Uterus (tissue), 4 donors: ENCODE measurements around the gene DENND1A. TPM values are rescaled to one million over a fixed set of nuclear protein-coding genes. Genes with fewer than 3 reads are reported as not detected.
"Not testable (repeated sequence)": the region's sequence is repeated elsewhere in the genome, so short reads cannot be mapped to it uniquely, and the experiment has no call there.

Source experiments
- DNase-seq, 2 donors: peaks; one replicate each; pipeline ENCODE4 v3.0.0-alpha.2; 2019 to 2020
- H3K27ac ChIP-seq, 2 donors: fragments of 200-600 bp; sonication (generic); 1 replicate in 1 of 2; 2 replicates in 1 of 2; pipeline ENCODE4 v1.5.1; 2016 to 2018
- H3K27me3 ChIP-seq, 2 donors: fragments of 200-600 bp; sonication (generic); one replicate each; pipeline ENCODE4 v1.5.1; 2018 to 2019; ENCODE audit warnings: control low read depth in 1 of 2
- H3K36me3 ChIP-seq, 2 donors: fragments of 200-600 bp; sonication (generic); one replicate each; pipeline ENCODE4 v1.5.1; 2019; ENCODE audit warnings: control low read depth in 1 of 2
- H3K4me1 ChIP-seq, 2 donors: fragments of 200-600 bp; sonication (generic); one replicate each; pipeline ENCODE4 v1.5.1; 2018 to 2019; ENCODE audit warnings: control low read depth in 1 of 2
- H3K4me3 ChIP-seq, 2 donors: fragments of 200-600 bp; sonication (generic); 1 replicate in 1 of 2; 2 replicates in 1 of 2; pipeline ENCODE4 v1.5.1; 2018 to 2019; ENCODE audit warnings: mild to moderate bottlenecking in 1 of 2
- H3K9me3 ChIP-seq, 2 donors: fragments of 200-600 bp; sonication (generic); one replicate each; pipeline ENCODE4 v1.5.1; 2019; ENCODE audit warnings: control low read depth in 1 of 2
- POLR2A ChIP-seq, 2 donors: fragments of 450-650 bp; IDR thresholded peaks; one replicate each; pipeline ENCODE4 v1.6.1; 2016; ENCODE audit warnings: antibody characterized with exemption in 2 of 2, mild to moderate bottlenecking in 1 of 2, moderate library complexity in 1 of 2
- intact Hi-C: fragments of 100-400 bp; cut with DNase I; formaldehyde crosslinking; loops from one replicate; pipeline ENCODE4 v1.15.1; 2023; ENCODE audit warnings: low total_unique reads
- total RNA-seq, 4 donors: library from RNA; depleted of rRNA in 3 of 4; stranded (reverse); fragments of >200 nt in 3 of 4; gene quantifications; one replicate each; pipeline versions ENCODE4 v1.1.0 to v1.2.4, GENCODE V29; 2014 to 2023
- TF ChIP-seq, protein P1 (sequence below), 4 experiments: fragments of 200-600 bp in 2 of 4; fragments of 450-650 bp in 2 of 4; sonication (generic) in 2 of 4; IDR thresholded peaks; one replicate each; pipeline ENCODE4 v1.5.1; 2016 to 2019; ENCODE audit warnings: antibody characterized with exemption in 4 of 4, mild to moderate bottlenecking in 2 of 4, moderate library complexity in 1 of 4
- donor health status: DM: yes; HTN: yes; CAD: no.

Gene DENND1A
- total RNA-seq, 4 donors from 2014 or later: 10.8 to 34.5 (median 22.6) TPM

DNA sequence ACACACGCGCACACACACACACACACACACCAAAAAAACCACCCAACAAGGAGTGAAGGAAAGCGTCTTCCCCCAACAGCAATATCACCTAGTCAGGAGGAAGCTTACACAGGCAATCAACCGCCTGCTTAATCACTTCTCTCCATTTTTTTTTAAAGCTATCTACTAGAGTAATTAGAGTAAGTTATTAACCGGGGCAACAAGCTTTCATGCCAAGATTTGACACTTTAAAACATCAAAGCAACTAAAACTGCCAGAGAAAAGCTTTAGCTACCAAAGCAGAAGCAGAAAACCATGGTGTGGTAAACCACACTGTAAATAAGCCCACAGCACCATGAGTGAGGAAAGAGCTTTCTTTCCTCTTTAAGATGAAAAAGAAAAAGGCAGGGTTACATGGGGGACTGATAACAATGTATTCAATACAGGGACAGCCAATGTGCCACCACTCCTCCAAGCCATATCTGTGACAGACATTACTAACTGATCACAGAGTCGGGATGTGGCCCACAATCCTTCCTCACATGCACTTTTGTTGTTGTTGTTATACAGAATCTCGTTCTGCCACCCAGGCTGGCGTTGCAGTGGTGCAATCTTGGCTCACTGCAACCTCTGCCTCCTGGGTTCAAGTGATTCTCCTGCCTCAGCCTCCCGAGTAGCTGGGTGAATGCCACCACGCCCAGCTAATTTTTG, 291.8 kb downstream of the DENND1A start:
- Histone ChIP-seq H3K27ac (no peak overlapping the region), H3K9me3 (no peaks in the 10 kb centered on the region), H3K4me3 (no peak overlapping the region), H3K4me1 (no peaks in the 10 kb centered on the region), H3K27me3 (no peaks in the 10 kb centered on the region), H3K36me3 (no peaks in the 10 kb centered on the region)
- intact Hi-C loops: no loop called here
- no peak for DNase-seq
- TF ChIP-seq, protein P1, sequence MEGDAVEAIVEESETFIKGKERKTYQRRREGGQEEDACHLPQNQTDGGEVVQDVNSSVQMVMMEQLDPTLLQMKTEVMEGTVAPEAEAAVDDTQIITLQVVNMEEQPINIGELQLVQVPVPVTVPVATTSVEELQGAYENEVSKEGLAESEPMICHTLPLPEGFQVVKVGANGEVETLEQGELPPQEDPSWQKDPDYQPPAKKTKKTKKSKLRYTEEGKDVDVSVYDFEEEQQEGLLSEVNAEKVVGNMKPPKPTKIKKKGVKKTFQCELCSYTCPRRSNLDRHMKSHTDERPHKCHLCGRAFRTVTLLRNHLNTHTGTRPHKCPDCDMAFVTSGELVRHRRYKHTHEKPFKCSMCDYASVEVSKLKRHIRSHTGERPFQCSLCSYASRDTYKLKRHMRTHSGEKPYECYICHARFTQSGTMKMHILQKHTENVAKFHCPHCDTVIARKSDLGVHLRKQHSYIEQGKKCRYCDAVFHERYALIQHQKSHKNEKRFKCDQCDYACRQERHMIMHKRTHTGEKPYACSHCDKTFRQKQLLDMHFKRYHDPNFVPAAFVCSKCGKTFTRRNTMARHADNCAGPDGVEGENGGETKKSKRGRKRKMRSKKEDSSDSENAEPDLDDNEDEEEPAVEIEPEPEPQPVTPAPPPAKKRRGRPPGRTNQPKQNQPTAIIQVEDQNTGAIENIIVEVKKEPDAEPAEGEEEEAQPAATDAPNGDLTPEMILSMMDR (IDR thresholded peaks at IDR 0.05): no peak
- TF ChIP-seq POLR2A (IDR thresholded peaks at IDR 0.05): no peak

DNA sequence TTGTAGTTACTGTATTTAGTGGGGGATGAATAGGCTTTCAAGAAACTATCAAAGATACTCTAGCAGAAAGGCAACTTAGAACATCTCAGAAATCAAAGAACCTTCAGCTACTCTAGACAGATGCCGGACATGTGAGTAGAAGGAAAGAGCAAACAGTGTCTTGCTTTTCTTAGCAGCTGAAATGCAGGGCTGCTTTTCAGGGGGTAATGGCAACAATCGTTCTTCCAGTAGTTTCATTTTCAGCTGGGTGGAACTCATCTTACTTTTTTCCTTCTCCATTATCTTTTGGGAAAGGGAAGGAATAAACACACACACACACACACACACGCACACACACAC, 292.4 kb downstream of the DENND1A start:
- Histone ChIP-seq H3K27ac (no peak overlapping the region), H3K27me3 (no peaks in the 10 kb centered on the region), H3K9me3 (no peaks in the 10 kb centered on the region), H3K4me1 (no peaks in the 10 kb centered on the region), H3K4me3 (no peak overlapping the region), H3K36me3 (no peaks in the 10 kb centered on the region)
- no peak for DNase-seq
- TF ChIP-seq, protein P1 (IDR thresholded peaks at IDR 0.05): no peak
- intact Hi-C loops: no loop called here

DNA sequence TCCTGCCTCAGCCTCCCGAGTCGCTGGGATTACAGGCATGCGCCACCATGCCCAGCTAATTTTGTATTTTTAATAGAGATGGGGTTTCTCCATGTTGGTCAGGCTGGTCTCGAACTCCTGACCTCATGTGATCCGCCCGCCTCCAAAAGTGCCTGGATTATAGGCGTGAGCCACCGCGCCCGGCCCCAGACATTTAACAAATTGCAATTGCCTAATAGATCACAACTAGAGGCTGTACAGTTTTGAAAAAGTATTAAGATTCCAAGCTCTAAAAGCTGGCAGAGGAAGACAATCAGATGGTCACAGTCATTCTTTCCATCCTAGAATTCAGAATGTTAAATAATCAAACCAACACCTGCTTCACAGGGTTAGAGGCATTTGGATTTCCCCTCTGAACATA, 293.1 kb downstream of the DENND1A start:
- intact Hi-C loops, H3K4me3 ChIP-seq, H3K27me3 ChIP-seq, H3K27ac ChIP-seq, H3K4me1 ChIP-seq, DNase-seq, H3K9me3 ChIP-seq, H3K36me3 ChIP-seq: not testable (repeated sequence)

DNA sequence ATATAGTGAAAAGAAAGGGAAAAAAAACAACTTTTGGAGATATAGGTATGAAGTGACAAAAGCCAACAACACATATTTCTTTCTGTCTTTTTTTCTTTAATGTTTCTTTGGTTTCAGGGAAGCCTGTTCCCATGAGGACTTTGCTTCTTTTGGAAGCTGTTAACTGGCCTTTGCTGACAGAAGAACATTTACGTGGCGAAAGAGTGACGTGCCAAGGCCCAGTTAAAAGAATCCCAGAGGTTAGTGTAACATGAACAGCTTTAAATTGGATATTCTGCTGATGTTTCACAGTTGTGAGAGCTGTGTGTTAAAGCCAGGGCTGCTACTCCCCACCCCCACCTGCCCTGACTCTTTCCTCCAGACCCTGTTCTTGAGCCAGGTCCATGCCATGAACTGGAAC, 298.1 kb downstream of the DENND1A start:
- Histone ChIP-seq H3K4me3 (no peak overlapping the region), H3K27me3 (no peaks in the 10 kb centered on the region), H3K36me3 (no peaks in the 10 kb centered on the region), H3K4me1 (no peaks in the 10 kb centered on the region), H3K27ac (no peak overlapping the region), H3K9me3 (no peaks in the 10 kb centered on the region)
- DNase-seq: no peak
- no peak for TF ChIP-seq POLR2A (IDR thresholded peaks at IDR 0.05)
- TF ChIP-seq, protein P1 (IDR thresholded peaks at IDR 0.05): no peak
- intact Hi-C loops: no loop called here

DNA sequence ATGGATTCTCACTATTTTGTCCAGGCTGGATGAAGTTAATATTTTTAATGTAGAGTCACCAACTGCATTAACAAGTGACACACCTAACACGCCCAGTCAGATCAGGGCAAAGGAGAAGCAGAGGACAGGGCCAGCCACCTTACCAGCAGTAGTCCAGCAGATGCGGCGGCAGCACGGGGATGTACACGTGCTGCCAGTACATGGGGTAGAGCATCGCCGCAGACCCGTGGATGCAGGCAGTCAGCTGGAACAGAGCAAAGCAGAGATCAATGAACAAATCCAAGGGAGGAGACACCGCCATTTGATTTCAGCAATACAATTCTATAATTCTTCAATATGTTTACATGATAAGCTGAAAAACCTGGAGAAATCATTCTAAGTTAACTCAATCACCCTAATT, 299.7 kb downstream of the DENND1A start:
- Histone ChIP-seq H3K27me3 (no peaks in the 10 kb centered on the region), H3K27ac (no peak overlapping the region), H3K36me3 (no peaks in the 10 kb centered on the region), H3K9me3 (no peaks in the 10 kb centered on the region), H3K4me3 (no peak overlapping the region), H3K4me1 (no peaks in the 10 kb centered on the region)
- DNase-seq: no peak
- intact Hi-C loops: no loop called here
- TF ChIP-seq, protein P1 (IDR thresholded peaks at IDR 0.05): no peak
- no peak for TF ChIP-seq POLR2A (IDR thresholded peaks at IDR 0.05)

DNA sequence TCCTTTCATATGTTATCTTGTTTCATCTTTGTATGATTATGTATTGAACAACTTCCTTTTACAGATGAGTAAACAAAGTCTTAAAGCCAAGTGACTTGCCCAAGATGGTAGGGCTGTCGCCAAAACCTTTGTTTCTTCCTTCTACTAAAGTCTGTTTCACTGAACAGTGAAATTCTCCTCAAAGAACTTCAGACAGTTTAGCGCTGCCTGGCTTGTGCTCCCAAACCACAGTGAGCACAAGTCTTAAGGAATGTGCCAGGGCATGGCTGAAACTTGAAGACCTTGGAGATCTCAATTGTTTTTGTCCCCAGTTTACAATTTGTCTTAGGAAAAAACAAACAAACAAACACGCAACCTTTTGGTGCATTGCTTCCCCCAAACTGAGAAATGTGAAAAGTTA, 300.4 kb downstream of the DENND1A start:
- no peaks in the 10 kb centered on the region for H3K27me3 ChIP-seq
- no peak for TF ChIP-seq POLR2A (IDR thresholded peaks at IDR 0.05)
- TF ChIP-seq, protein P1 (IDR thresholded peaks at IDR 0.05): no peak
- intact Hi-C loops: no loop called here
- no peaks in the 10 kb centered on the region for H3K4me1 ChIP-seq
- no peak overlapping the region for H3K4me3 ChIP-seq
- no peak overlapping the region for H3K27ac ChIP-seq
- no peaks in the 10 kb centered on the region for H3K36me3 ChIP-seq
- no peak for DNase-seq
- H3K9me3 ChIP-seq: no peaks in the 10 kb centered on the region
